ENCODE measurements around the gene DKK3. TPM values are rescaled to one million over a fixed set of nuclear protein-coding genes. Genes with fewer than 3 reads are reported as not detected.

Gene DKK3
- polyA plus RNA-seq, 6 donors from 2014 or later: not detected

- Mint-ChIP-seq H3K27me3 (peaks cover 10 to 25% (median 25%) of the 10 kb centered on the region in 3 donors), H3K27ac (no peak overlapping the region), H3K4me1 (no peaks in the 10 kb centered on the region), H3K36me3 (no peaks in the 10 kb centered on the region), H3K4me3 (no peak overlapping the region), H3K9me3 (peaks cover 2 to 31% (median 17%) of the 10 kb centered on the region in 7 donors)
- DNase-seq (no peak), ATAC-seq (ENCODE audit: low read depth in 2 of 2) (no peak)
Observed at GRCh38 chr11:12023015-12023414, 14.6 kb upstream of the DKK3 start.

- H3K9me3 Mint-ChIP-seq: peaks cover 2 to 31% (median 17%) of the 10 kb centered on the region in 7 donors
- no peaks in the 10 kb centered on the region for H3K36me3 Mint-ChIP-seq
- ATAC-seq (ENCODE audit: low read depth in 2 of 2) (no peak), DNase-seq (no peak)
- no peak overlapping the region for H3K4me3 Mint-ChIP-seq
- H3K27ac Mint-ChIP-seq: no peak overlapping the region
- no peaks in the 10 kb centered on the region for H3K4me1 Mint-ChIP-seq
- peaks cover 18 to 30% (median 20%) of the 10 kb centered on the region in 3 donors for H3K27me3 Mint-ChIP-seq
Observed at GRCh38 chr11:12020546-12020945, 12.1 kb upstream of the DKK3 start.

- Mint-ChIP-seq H3K27ac (no peak overlapping the region), H3K36me3 (no peaks in the 10 kb centered on the region), H3K27me3 (peaks cover 20 to 35% (median 22%) of the 10 kb centered on the region in 3 donors), H3K9me3 (peaks cover 2 to 26% (median 17%) of the 10 kb centered on the region in 7 donors), H3K4me3 (no peak overlapping the region), H3K4me1 (no peaks in the 10 kb centered on the region)
- ATAC-seq (ENCODE audit: low read depth in 2 of 2): no peak
- DNase-seq: no peak
Observed at GRCh38 chr11:12019866-12020416, 11.5 kb upstream of the DKK3 start.

- Mint-ChIP-seq H3K4me1 (no peaks in the 10 kb centered on the region), H3K27me3 (peaks cover 19 to 41% (median 26%) of the 10 kb centered on the region in 3 donors), H3K9me3 (peaks cover 0 to 20% (median 10%) of the 10 kb centered on the region in 7 donors), H3K27ac (no peak overlapping the region), H3K36me3 (no peaks in the 10 kb centered on the region), H3K4me3 (no peak overlapping the region)
- ATAC-seq (ENCODE audit: low read depth in 2 of 2): no peak
- no peak for DNase-seq
Observed at GRCh38 chr11:12019337-12019736, 10.9 kb upstream of the DKK3 start.

- H3K27me3 Mint-ChIP-seq: peaks cover 25 to 54% (median 27%) of the 10 kb centered on the region in 3 donors
- no peak for ATAC-seq (ENCODE audit: low read depth in 2 of 2)
Observed at GRCh38 chr11:12017865-12018453, 9.5 kb upstream of the DKK3 start.

GRCh38 chr11:12017243-12017678 is 8.8 kb upstream of the DKK3 start:
- Mint-ChIP-seq H3K36me3 (no peaks in the 10 kb centered on the region), H3K4me3 (no peak overlapping the region), H3K27ac (no peak overlapping the region), H3K4me1 (no peaks in the 10 kb centered on the region), H3K27me3 (peaks cover 25 to 51% (median 32%) of the 10 kb centered on the region in 3 donors), H3K9me3 (peaks cover 0 to 4% (median under 1%) of the 10 kb centered on the region in 7 donors)
- DNase-seq (no peak), ATAC-seq (ENCODE audit: low read depth in 2 of 2) (no peak)

More at GRCh38 chr11:12017865-12018453, 9.5 kb upstream of the DKK3 start:
- no peaks in the 10 kb centered on the region for H3K36me3 Mint-ChIP-seq
- H3K27ac Mint-ChIP-seq: no peak overlapping the region
- peaks cover 0 to 8% (median 4%) of the 10 kb centered on the region in 7 donors for H3K9me3 Mint-ChIP-seq
- H3K4me3 Mint-ChIP-seq: no peak overlapping the region
- no peak for DNase-seq
- H3K4me1 Mint-ChIP-seq: no peaks in the 10 kb centered on the region

- H3K27ac Mint-ChIP-seq: no peak overlapping the region
- H3K36me3 Mint-ChIP-seq: no peaks in the 10 kb centered on the region
- H3K4me3 Mint-ChIP-seq: no peak overlapping the region
- no peaks in the 10 kb centered on the region for H3K4me1 Mint-ChIP-seq
- peaks cover 0 to 4% (median 0%) of the 10 kb centered on the region in 7 donors for H3K9me3 Mint-ChIP-seq
- ATAC-seq (ENCODE audit: low read depth in 2 of 2) (no peak), DNase-seq (no peak)
- peaks cover 28 to 54% (median 38%) of the 10 kb centered on the region in 3 donors for H3K27me3 Mint-ChIP-seq
Observed at GRCh38 chr11:12016246-12016645, 7.8 kb upstream of the DKK3 start.

- Mint-ChIP-seq H3K4me1 (no peaks in the 10 kb centered on the region), H3K27me3 (peaks cover 35 to 60% (median 43%) of the 10 kb centered on the region in 3 donors), H3K36me3 (no peaks in the 10 kb centered on the region), H3K9me3 (peaks cover 0 to 4% (median 0%) of the 10 kb centered on the region in 7 donors), H3K27ac (no peak overlapping the region), H3K4me3 (no peak overlapping the region)
- ATAC-seq (ENCODE audit: low read depth in 2 of 2): no peak
- no peak for DNase-seq
Observed at GRCh38 chr11:12015486-12015885, 7.1 kb upstream of the DKK3 start.

- H3K4me1 Mint-ChIP-seq: peaks cover 1 to 8% (median 2%) of the 10 kb centered on the region in 3 donors
- ATAC-seq (ENCODE audit: low read depth in 2 of 2) (no peak), DNase-seq (no peak)
- H3K36me3 Mint-ChIP-seq: no peaks in the 10 kb centered on the region
- no peak overlapping the region for H3K27ac Mint-ChIP-seq
- H3K4me3 Mint-ChIP-seq: no peak overlapping the region
- H3K27me3 Mint-ChIP-seq: peaks cover 42 to 70% (median 50%) of the 10 kb centered on the region in 3 donors
- peaks cover 0 to 5% (median 0%) of the 10 kb centered on the region in 7 donors for H3K9me3 Mint-ChIP-seq
Observed at GRCh38 chr11:12013781-12014180, 5.4 kb upstream of the DKK3 start.

- no peak overlapping the region for H3K27ac Mint-ChIP-seq
- H3K9me3 Mint-ChIP-seq: peaks cover 0 to 5% (median 0%) of the 10 kb centered on the region in 7 donors
- no peak for ATAC-seq (ENCODE audit: low read depth in 2 of 2)
- DNase-seq: no peak
- no peaks in the 10 kb centered on the region for H3K36me3 Mint-ChIP-seq
- H3K27me3 Mint-ChIP-seq: peaks cover 59 to 90% (median 82%) of the 10 kb centered on the region in 3 donors
- peak overlapping the region in 6 of 8 donors; percentile 39 to 74 (median 60) for H3K4me3 Mint-ChIP-seq
- H3K4me1 Mint-ChIP-seq: peaks cover 4 to 13% (median 4%) of the 10 kb centered on the region in 3 donors
Observed at GRCh38 chr11:12009617-12010321, 1.3 kb upstream of the DKK3 start.

- H3K27me3 Mint-ChIP-seq: peaks cover 64 to 90% (median 85%) of the 10 kb centered on the region in 3 donors
- H3K4me3 Mint-ChIP-seq: peak overlapping the region in 7 of 8 donors; percentile 40 to 79 (median 66)
- no peak overlapping the region for H3K27ac Mint-ChIP-seq
- peaks cover 0 to 5% (median 0%) of the 10 kb centered on the region in 7 donors for H3K9me3 Mint-ChIP-seq
- ATAC-seq (ENCODE audit: low read depth in 2 of 2): no peak
- H3K36me3 Mint-ChIP-seq: no peaks in the 10 kb centered on the region
- no peak for DNase-seq
- peaks cover 4 to 13% (median 4%) of the 10 kb centered on the region in 3 donors for H3K4me1 Mint-ChIP-seq
Observed at GRCh38 chr11:12008790-12009616, 577 bp upstream of the DKK3 start.

- Mint-ChIP-seq H3K4me3 (peak overlapping the region in 1 of 8 donors; percentile 29), H3K9me3 (peaks cover 0 to 5% (median 0%) of the 10 kb centered on the region in 7 donors), H3K27me3 (peaks cover 64 to 85% (median 78%) of the 10 kb centered on the region in 3 donors), H3K36me3 (no peaks in the 10 kb centered on the region), H3K4me1 (peaks cover 4 to 13% (median 4%) of the 10 kb centered on the region in 3 donors), H3K27ac (no peak overlapping the region)
- ATAC-seq (ENCODE audit: low read depth in 2 of 2) (no peak), DNase-seq (no peak)
Observed at GRCh38 chr11:12007230-12007593, 1.2 kb downstream of the DKK3 start.
